GM19239 (cell line): ENCODE measurements around the gene MTMR2.
"Not testable (repeated sequence)": the region's sequence is repeated elsewhere in the genome, so short reads cannot be mapped to it uniquely, and the experiment has no call there.

Experiments
- DNase-seq: peaks from one replicate; pipeline ENCODE4 v3.0.0; 2011; ENCODE audit warnings: low spot score; ENCODE audit not compliant: insufficient read length
- FAIRE-seq: peaks from 2 replicates; lab custom pipeline; 2011; peaks lifted over from hg19 to GRCh38; lab: Jason Lieb, UNC

MTMR2 gene

DNA sequence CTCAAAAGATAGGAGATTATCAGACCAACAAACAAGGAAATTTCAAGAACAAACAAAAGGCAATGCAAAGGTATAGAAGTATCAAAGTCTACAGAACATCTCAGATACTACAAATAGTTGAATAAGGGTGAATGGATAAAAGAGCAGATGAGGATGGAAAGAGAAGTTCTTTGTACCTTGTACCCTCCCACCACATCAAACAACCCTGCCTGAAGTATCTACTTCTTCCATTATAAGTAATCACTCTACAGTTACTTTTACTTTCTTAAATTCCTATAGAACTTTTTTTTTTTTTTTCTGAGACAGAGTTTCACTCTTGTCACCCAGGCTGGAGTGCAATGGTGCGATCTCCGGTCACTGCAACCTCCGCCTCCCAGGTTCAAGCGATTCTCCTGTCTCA, 35.1 kb downstream of the MTMR2 start:
- DNase-seq (no peak), FAIRE-seq (no peak)

DNA sequence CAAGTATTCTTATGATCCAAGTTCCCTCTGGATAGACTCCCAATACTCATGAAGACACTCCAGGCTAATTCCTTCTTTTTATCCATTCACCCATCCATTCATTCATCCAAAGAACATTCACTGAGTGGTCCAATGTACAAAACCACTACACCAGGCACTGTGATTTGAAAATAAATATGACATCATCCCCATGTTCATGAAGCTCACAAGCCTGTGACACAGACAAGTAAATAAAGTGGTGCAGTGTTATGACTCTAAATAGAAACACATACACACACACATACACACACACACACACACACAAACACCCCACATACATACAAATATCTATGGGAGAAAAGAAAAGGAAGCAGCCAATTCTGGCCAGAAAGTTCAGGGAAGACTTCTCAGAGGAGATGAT, 35.5 kb downstream of the MTMR2 start:
- FAIRE-seq (no peak), DNase-seq (no peak)

DNA sequence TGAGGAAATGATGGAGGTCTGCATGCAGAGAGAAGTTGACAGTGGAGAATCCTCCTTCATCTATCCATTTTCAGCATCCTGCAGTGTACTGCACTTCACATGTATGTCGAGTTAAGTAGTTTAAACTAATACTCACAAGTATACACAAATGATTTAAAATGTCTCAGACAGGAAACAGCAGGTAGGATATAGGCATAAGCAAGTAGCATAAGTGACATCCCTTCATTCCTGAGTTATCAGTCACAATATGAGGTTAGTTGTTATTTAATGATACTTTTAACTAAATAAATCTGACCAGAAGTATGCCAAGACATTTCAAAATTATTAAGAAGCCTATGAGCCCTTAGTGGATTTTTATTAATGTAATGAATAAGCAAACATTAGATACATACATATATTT, 37.4 kb downstream of the MTMR2 start:
- DNase-seq (no peak), FAIRE-seq (no peak)

DNA sequence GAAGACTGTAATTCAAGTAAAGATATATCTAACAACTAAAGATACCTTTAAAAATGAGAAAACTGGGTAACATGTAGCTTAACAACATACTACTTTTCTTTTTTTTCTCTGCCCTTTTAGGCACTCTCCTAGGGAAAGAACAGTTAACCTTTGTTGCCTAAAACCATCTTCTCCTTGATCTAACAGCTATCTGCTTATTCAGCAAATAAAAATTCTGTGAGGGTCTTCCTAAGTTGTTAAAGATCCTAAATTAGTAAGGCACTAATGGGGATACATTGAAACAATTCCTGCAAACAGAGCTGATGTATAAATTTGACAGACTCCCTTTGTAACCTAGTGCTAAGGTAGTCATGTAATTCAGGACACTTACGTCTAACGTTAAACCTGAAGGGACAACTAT, 39.1 kb downstream of the MTMR2 start:
- no peak for FAIRE-seq

GRCh38 chr11:95884376-95884775, 39.5 kb downstream of the MTMR2 start:
- FAIRE-seq (no peak), DNase-seq (no peak)

More for the DNA sequence above, 39.1 kb downstream of the MTMR2 start:
- DNase-seq = no peak

- no peak for FAIRE-seq
Measured at GRCh38 chr11:95883381-95883780, 40.5 kb downstream of the MTMR2 start.

GRCh38 chr11:95877291-95877690, 46.6 kb downstream of the MTMR2 start:
- FAIRE-seq (no peak), DNase-seq (no peak)

More at GRCh38 chr11:95883381-95883780, 40.5 kb downstream of the MTMR2 start:
- DNase-seq = no peak

GRCh38 chr11:95870877-95871276, 53.0 kb downstream of the MTMR2 start:
- FAIRE-seq = not testable (repeated sequence)

GRCh38 chr11:95867105-95867504, 56.8 kb downstream of the MTMR2 start:
- FAIRE-seq (no peak), DNase-seq (no peak)

More at GRCh38 chr11:95870877-95871276, 53.0 kb downstream of the MTMR2 start:
- not testable (repeated sequence) for DNase-seq

DNA sequence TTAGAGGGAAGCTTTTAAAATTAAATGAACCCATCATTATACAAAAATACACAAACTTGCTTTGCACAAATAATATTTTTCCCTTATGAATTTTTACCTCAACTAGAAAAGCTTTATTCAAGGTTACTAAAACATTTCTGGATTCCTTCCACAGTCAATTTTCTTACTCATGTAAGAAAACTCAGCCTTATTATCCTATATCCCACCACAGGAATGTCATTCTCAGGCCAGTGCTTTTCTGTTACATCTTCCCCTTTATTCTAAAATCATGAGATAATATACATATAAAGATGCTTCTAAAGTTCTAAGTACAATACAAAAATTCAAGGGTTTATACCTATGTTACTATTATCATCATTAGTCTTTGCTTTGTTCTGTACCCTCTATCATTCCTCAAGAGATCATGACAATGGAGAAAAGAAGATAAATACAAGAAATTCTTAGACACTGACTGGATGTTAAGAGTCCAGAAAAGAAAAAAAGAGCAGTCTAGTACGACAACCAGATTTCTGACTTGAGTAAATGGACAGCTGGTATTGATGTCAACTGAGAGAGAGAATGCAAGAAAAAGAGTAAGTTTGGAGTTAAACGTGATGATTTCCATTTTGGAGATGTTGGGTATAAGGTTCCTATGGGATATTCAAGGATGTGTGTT, 60.3 kb downstream of the MTMR2 start:
- FAIRE-seq = no peak
- DNase-seq = no peak

GRCh38 chr11:95860024-95860423, 63.9 kb downstream of the MTMR2 start:
- not testable (repeated sequence) for DNase-seq, FAIRE-seq

DNA sequence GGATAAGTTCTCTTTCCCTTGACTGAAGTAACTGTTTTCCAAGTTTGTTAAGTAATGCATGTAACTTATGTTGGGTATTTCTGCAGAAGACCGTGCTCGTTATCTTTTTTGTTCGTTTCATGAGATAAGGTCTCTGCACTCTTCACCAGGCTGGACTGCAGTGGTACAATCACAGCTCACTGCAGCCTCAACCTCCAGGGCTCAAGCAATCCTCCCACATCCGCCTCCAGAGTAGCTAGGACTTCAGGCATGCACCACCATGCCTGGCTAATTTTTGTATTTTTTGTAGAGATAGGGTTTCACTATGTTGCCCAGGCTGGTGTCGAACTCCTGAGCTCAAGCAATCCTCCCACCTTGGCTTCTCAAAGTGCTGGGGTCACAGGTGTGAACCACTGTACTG, 69.5 kb downstream of the MTMR2 start:
- not testable (repeated sequence) for DNase-seq, FAIRE-seq

GRCh38 chr11:95853862-95854261, 70.0 kb downstream of the MTMR2 start:
- FAIRE-seq = no peak
- no peak for DNase-seq

- FAIRE-seq (no peak), DNase-seq (no peak)
Measured at GRCh38 chr11:95853138-95853537, 70.8 kb downstream of the MTMR2 start.

DNA sequence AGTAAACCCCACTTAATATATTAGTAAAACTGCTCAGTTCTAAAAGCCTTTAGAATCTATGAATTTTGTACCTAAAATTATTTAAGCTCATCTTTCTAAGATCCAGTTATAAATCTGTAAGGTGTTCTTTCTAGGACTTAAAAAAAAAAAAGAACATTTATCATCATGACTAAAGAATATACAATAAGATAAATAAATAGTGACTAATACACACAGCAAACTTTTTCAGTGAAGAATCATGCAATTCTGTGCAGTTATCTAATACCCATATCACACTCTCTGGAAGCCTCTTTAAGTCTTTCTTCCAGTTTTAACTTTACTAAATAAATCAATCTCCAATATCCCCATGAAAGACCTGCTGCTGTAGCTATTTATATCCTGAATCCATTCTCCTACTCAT, 73.8 kb downstream of the MTMR2 start:
- FAIRE-seq (no peak), DNase-seq (no peak)

DNA sequence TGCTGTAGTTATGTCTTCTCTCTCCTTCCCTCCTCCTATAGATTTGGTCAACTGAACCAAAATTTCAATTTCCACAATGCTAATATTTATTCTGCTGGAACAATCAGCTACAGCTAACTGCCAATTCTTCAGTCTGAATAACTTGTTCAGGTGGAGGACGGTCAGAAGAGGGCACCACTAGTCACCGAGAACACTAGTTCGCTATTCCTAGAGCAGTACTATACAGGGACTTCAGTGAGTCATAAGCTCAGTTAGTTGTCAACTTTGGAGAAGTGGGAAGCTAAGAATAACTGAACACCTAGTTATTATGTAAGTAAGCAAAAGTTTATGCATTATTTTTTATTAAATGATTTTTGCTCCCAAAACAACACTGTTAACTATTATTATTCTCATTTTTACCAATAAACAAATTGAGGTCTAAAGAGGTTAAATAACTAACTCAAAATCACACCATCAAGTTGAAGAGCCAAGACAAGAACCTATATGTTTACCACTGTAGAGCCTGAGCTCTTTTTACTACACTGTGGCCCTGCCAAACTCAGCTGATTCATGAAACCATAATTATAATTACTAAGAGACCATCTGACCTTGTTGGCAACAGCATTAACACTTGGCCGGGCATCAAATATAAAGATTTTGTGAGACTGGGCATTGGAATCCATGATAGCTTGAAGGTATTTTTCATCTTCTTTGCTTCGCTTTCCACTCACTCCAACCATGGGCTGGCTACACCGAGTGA, 74.7 kb downstream of the MTMR2 start:
- FAIRE-seq (peak; percentile 64), DNase-seq (no peak)

- DNase-seq = no peak
- no peak for FAIRE-seq
Measured at GRCh38 chr11:95845167-95845566, 78.7 kb downstream of the MTMR2 start.

DNA sequence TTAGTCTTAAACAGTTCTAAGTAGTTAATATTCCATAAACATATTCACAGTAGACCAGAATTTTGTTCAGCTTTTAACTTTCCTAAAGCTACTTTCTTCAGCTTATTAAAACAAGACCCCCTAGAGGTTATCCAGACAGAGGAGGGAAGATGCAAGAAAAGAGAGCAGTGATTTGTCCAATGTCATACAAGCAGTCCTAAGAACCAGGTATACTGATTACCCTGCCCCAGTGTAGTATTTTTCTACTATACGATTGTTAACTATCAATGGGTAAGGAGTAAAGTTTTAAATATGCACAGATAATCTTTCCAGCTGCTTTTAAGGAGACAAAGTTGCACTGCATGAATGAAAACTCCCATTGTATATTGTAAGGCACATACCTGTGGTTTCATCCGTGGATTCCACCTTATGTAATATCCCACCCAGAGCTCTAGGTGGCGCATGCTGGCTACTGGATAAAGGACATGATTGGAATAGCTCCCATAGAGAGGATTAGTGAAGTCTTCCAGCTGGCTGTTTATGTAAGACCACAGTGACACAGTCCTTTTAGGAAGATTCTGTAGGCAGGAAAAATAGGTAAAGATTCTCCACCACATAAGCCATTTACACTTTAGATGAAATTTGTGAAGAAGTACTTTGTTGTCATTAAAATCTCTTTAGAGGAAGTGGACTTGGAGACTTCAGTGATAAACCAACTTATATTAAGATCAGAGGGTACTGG, 88.0 kb downstream of the MTMR2 start:
- DNase-seq (peak; percentile 10), FAIRE-seq (peak; percentile 78)

DNA sequence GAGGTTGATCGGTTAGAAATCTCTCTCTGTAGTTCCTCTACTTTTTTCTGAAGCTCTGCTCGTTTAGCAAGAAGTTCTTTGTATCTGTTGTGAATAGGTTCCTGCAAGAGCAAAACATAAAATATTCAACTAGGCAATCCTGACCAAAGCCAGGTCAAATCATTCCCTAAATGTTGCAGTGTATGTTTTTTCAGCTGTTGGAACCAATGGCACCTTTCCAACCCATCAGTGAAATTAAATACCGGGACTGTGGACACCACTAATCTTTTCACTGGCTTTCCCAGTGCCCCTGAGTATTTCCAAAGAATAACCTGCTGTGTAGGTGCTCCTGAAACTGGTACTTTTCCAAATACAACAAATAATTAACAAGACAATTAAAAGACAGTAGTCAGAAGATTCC, 88.6 kb downstream of the MTMR2 start:
- FAIRE-seq (no peak), DNase-seq (no peak)

- no peak for DNase-seq
- FAIRE-seq = no peak
Measured at GRCh38 chr11:95833378-95833777, 90.5 kb downstream of the MTMR2 start.

DNA sequence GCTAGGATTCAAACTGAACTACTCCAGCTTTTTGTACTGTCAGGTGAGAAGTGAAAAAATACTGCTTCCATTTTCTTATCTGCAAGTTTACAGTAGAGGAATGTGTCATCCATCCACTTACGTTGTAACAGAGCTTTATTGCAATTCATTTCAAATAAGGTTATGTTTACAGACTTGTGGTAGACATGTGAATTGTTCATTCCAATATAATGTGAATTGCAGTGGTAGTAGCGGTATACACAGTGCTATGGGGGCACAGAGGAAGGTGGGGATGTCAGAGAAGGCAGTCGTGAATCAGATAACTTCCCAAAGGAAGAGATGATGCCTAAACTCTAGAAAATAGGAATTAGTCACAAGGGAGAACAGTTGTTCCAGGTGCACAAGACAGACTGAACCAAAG, 91.1 kb downstream of the MTMR2 start:
- no peak for DNase-seq
- no peak for FAIRE-seq
